Lower leg skin (tissue), 3 donors: ENCODE data around the gene COX4I2.
"Not testable (repeated sequence)": the region's sequence is repeated elsewhere in the genome, so short reads cannot be mapped to it uniquely, and the experiment has no call there.

Experiments
- POLR2A ChIP-seq, 2 donors: fragments of 450-650 bp; IDR thresholded peaks; one replicate each; pipeline ENCODE4 v1.6.1; 2016 to 2017; ENCODE audit warnings: antibody characterized with exemption in 2 of 2, mild to moderate bottlenecking in 1 of 2, moderate library complexity in 1 of 2
- TF ChIP-seq, protein P1 (sequence below), 3 donors: fragments of 450-650 bp; IDR thresholded peaks; one replicate each; pipeline ENCODE4 v1.5.1; 2016; ENCODE audit warnings: antibody characterized with exemption in 3 of 3, mild to moderate bottlenecking in 3 of 3, moderate library complexity in 2 of 3

DNA sequence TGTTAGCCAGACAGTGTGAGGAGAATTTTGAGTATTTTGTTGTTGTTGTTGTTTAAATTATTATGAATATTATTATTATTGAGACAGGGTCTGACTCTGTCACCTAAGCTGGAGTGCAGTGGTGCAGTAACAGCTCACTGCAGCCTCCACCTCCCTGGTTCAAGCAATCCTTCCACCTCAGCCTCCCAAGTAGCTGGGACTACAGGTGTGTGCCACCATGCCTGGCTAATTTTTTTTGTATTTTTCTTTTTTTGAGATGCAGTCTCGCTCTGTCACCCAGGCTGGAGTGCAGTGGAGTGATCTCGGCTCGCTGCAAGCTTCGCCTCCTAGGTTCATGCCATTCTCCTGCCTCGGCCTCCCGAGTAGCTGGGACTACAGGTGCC lies 14.6 kb upstream of the COX4I2 start:
- TF ChIP-seq, protein P1, sequence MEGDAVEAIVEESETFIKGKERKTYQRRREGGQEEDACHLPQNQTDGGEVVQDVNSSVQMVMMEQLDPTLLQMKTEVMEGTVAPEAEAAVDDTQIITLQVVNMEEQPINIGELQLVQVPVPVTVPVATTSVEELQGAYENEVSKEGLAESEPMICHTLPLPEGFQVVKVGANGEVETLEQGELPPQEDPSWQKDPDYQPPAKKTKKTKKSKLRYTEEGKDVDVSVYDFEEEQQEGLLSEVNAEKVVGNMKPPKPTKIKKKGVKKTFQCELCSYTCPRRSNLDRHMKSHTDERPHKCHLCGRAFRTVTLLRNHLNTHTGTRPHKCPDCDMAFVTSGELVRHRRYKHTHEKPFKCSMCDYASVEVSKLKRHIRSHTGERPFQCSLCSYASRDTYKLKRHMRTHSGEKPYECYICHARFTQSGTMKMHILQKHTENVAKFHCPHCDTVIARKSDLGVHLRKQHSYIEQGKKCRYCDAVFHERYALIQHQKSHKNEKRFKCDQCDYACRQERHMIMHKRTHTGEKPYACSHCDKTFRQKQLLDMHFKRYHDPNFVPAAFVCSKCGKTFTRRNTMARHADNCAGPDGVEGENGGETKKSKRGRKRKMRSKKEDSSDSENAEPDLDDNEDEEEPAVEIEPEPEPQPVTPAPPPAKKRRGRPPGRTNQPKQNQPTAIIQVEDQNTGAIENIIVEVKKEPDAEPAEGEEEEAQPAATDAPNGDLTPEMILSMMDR (IDR thresholded peaks at IDR 0.05), result not testable (repeated sequence)
- TF ChIP-seq POLR2A (IDR thresholded peaks at IDR 0.05), result not testable (repeated sequence)
